Measurements from ENCODE around the gene CHMP1A. TPM values are rescaled to one million over a fixed set of nuclear protein-coding genes. Genes with fewer than 3 reads are reported as not detected.
A peak's percentile ranks its signal among the peaks of the same experiment; 100 is the strongest.

Gene CHMP1A
- total RNA-seq, 1 donor from 2014 or later, result 104 TPM

- H3K4me1 Mint-ChIP-seq (ENCODE audit: unreplicated experiment), result peaks cover 13% of the 10 kb centered on the region
- no peaks in the 10 kb centered on the region for H3K9me3 Mint-ChIP-seq (ENCODE audit: unreplicated experiment)
- no peak overlapping the region for H3K27ac Mint-ChIP-seq (ENCODE audit: unreplicated experiment)
- DNase-seq (ENCODE audit: low spot score), result no peak
- peaks cover 13% of the 10 kb centered on the region for H3K27me3 Mint-ChIP-seq (ENCODE audit: unreplicated experiment)
- no peak for TF ChIP-seq CTCF (IDR thresholded peaks at IDR 0.05; ENCODE audit: unreplicated experiment)
- peak overlapping the region; percentile 37 for H3K4me3 Mint-ChIP-seq (ENCODE audit: unreplicated experiment)
- peaks cover 34% of the 10 kb centered on the region for H3K36me3 Mint-ChIP-seq (ENCODE audit: low read depth, unreplicated experiment)
These were observed 11.2 kb downstream of the CHMP1A start for GRCh38 chr16:89646270-89646669.

- DNase-seq (ENCODE audit: low spot score), result no peak
- Mint-ChIP-seq H3K4me1 (ENCODE audit: unreplicated experiment) (peaks cover 20% of the 10 kb centered on the region), H3K4me3 (ENCODE audit: unreplicated experiment) (no peak overlapping the region), H3K36me3 (ENCODE audit: low read depth, unreplicated experiment) (peaks cover 28% of the 10 kb centered on the region), H3K27ac (ENCODE audit: unreplicated experiment) (peak overlapping the region; percentile 36), H3K9me3 (ENCODE audit: unreplicated experiment) (no peaks in the 10 kb centered on the region), H3K27me3 (ENCODE audit: unreplicated experiment) (peaks cover 13% of the 10 kb centered on the region)
- TF ChIP-seq CTCF (IDR thresholded peaks at IDR 0.05; ENCODE audit: unreplicated experiment), result no peak
These were observed 12.4 kb downstream of the CHMP1A start for GRCh38 chr16:89645122-89645521.

- no peak overlapping the region for H3K4me3 Mint-ChIP-seq (ENCODE audit: unreplicated experiment)
- H3K36me3 Mint-ChIP-seq (ENCODE audit: low read depth, unreplicated experiment), result peaks cover 23% of the 10 kb centered on the region
- H3K27me3 Mint-ChIP-seq (ENCODE audit: unreplicated experiment), result peaks cover 13% of the 10 kb centered on the region
- peak overlapping the region; percentile 9 for H3K27ac Mint-ChIP-seq (ENCODE audit: unreplicated experiment)
- peaks cover 20% of the 10 kb centered on the region for H3K4me1 Mint-ChIP-seq (ENCODE audit: unreplicated experiment)
- TF ChIP-seq CTCF (IDR thresholded peaks at IDR 0.05; ENCODE audit: unreplicated experiment), result no peak
- DNase-seq (ENCODE audit: low spot score), result no peak
- no peaks in the 10 kb centered on the region for H3K9me3 Mint-ChIP-seq (ENCODE audit: unreplicated experiment)
These were observed 13.7 kb downstream of the CHMP1A start for GRCh38 chr16:89643769-89644300.

GRCh38 chr16:89642574-89642973 is 14.9 kb downstream of the CHMP1A start:
- H3K27ac Mint-ChIP-seq (ENCODE audit: unreplicated experiment), result no peak overlapping the region
- no peaks in the 10 kb centered on the region for H3K9me3 Mint-ChIP-seq (ENCODE audit: unreplicated experiment)
- H3K36me3 Mint-ChIP-seq (ENCODE audit: low read depth, unreplicated experiment), result peaks cover 19% of the 10 kb centered on the region
- peaks cover 20% of the 10 kb centered on the region for H3K4me1 Mint-ChIP-seq (ENCODE audit: unreplicated experiment)
- H3K27me3 Mint-ChIP-seq (ENCODE audit: unreplicated experiment), result peaks cover 15% of the 10 kb centered on the region
- TF ChIP-seq CTCF (IDR thresholded peaks at IDR 0.05; ENCODE audit: unreplicated experiment), result no peak
- DNase-seq (ENCODE audit: low spot score), result no peak
- H3K4me3 Mint-ChIP-seq (ENCODE audit: unreplicated experiment), result no peak overlapping the region

GRCh38 chr16:89641458-89642119 is 15.9 kb downstream of the CHMP1A start:
- Mint-ChIP-seq H3K4me3 (ENCODE audit: unreplicated experiment) (no peak overlapping the region), H3K4me1 (ENCODE audit: unreplicated experiment) (peaks cover 20% of the 10 kb centered on the region), H3K27ac (ENCODE audit: unreplicated experiment) (no peak overlapping the region), H3K27me3 (ENCODE audit: unreplicated experiment) (peaks cover 15% of the 10 kb centered on the region), H3K9me3 (ENCODE audit: unreplicated experiment) (no peaks in the 10 kb centered on the region), H3K36me3 (ENCODE audit: low read depth, unreplicated experiment) (peaks cover 19% of the 10 kb centered on the region)
- TF ChIP-seq CTCF (IDR thresholded peaks at IDR 0.05; ENCODE audit: unreplicated experiment), result no peak
- DNase-seq (ENCODE audit: low spot score), result no peak

All from endothelial cell (in vitro differentiated cells).